ENCODE data around the gene MED20.

The MED20 gene

DNA sequence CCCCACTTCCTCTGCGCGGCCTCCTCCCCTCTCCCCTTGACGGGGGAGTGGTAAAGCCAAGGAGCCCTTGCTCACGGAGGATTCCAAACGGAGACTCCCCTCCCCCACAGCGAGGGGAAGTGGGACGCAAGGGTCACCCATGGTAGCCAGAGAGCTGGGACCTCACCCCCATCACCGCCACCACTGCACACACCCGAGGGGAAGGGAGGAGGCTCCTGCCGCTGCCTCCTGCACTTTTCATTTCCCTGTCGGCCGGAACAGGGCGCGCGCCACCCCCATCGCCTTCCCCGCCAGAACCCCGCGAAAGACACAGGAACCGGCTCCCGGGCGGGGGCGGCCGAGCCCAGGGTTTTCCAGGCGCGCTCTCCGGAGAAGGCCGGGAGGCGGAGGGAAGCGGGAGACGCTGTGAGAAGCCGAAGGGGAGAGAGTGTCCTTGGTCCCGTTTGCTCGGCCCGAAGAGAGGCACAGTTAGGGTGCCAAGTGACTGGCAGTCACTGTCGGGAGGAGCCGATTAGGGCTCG is 19.9 kb upstream of the MED20 start:
- peak; percentile 44 for DNase-seq (ENCODE audit: low read depth)

GRCh38 chr6:41939848-41940758 is 19.2 kb upstream of the MED20 start:
- peak; percentile 58 for DNase-seq (ENCODE audit: low read depth)

- DNase-seq (ENCODE audit: low read depth): peak; percentile 47
Observed at GRCh38 chr6:41939176-41939847, 18.4 kb upstream of the MED20 start.

DNA sequence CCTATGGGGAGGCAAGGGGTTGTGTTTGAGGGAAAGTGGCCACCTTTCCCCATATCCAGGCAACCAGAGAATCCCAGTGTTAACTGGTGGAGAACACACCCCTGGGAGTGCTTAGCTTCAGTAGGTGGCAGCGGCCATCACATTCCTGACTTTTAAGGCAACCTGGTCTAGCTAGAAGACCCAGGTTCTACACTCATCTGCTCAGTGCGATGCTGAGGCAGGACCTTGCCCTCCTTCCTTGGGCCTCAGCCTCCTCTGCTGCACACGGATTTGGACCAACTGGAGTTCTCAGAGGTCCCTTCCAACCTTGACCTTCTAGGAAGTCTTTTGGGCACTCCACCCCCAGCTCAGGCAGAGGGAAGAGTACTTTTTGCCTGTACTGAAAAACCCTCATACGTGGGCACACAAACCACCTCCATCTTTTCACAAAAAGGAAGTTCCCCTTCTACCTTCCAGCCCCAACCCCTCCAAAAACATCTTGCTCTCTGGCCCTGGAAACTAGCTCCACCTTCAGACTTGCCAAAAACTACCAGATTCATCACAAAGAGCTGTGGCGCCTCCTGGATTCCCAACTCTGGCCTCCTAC is 17.7 kb upstream of the MED20 start:
- no peak for DNase-seq (ENCODE audit: low read depth)

GRCh38 chr6:41937861-41938574 is 17.1 kb upstream of the MED20 start:
- peak; percentile 33 for DNase-seq (ENCODE audit: low read depth)

DNA sequence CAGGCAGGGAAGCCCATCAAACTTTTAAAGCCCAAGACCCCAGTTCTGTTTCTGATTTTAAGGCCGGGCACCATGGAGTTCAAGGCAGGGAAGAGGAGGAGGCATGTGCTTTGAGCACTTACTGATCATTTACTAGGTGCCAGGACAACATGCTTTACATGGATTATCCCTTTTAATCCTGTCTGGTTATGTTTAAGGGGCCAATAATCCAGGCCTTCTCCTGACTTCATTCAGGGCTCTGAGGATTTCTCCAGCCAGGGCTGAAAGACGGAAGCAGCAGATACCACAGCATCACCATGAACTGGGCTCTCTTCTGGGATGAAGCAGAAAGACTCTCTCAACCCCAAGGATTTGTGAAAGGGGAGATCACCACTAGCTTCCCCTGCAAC is 16.5 kb upstream of the MED20 start:
- no peak for DNase-seq (ENCODE audit: low read depth)

GRCh38 chr6:41936073-41936837 is 15.3 kb upstream of the MED20 start:
- DNase-seq (ENCODE audit: low read depth): peak; percentile 96

- no peak for DNase-seq (ENCODE audit: low read depth)
Observed at GRCh38 chr6:41935685-41936072, 14.7 kb upstream of the MED20 start.

- no peak for DNase-seq (ENCODE audit: low read depth)
Observed at GRCh38 chr6:41935193-41935574, 14.2 kb upstream of the MED20 start.

DNA sequence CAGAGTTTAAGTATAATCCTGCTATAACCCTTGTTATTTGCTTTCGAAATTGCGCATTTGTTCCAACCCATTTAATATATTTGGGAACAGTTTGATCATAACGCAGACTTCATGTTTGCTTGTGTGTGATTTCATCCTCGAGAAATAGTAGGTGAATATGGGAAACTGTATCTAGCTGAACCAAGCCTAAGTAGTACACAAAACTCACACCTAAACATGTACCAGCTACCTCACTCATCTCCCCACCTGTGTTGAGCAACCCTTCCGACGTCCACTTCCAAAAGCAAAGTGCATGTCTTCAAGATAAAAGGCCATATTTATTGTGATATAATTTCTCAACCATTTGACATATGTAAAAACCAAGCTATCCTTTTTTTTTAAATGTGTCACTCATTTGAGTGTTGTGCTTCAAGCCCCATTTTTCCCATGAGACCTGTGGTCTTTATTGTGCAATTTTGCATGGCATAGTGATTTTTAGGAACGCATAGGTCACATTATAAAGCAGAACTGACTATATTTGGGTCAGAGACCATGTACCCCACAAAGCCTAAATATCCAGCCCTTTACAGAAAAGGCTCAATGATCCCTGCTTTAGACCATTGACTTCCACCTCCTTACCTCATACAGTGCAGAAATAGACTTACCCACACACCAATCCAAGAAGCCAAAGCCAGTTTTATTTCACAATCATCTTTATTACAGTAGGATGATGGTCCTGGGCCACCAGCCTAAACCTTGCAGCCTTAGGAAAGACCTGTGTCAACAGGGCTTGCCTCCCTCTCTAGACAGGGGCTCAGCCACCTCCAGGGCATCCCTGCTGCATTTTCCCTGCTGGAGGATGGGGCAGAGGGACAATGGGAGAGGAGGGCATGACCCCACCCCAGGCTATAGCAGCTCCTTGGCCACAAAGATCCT is 13.6 kb upstream of the MED20 start:
- no peak for DNase-seq (ENCODE audit: low read depth)

GRCh38 chr6:41932378-41932777 is 11.4 kb upstream of the MED20 start:
- DNase-seq (ENCODE audit: low read depth): no peak

GRCh38 chr6:41931792-41932191 is 10.9 kb upstream of the MED20 start:
- no peak for DNase-seq (ENCODE audit: low read depth)

DNA sequence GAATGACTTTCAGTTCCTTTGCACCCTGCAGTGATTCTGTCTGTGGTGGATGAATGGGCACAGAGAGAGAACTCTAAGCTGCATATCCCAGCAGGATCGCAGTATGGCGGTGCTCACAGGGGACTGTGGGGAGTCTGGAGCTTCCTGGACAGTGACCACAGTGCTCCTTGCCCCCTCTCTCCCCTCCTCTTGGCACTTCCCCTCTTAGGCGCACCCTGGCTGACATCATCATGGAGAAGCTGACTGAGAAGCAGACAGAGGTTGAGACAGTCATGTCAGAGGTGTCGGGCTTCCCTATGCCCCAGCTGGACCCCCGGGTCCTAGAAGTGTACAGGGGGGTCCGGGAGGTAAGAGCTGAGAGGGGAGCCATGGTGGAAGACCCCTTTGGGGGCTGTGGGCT is 9.0 kb upstream of the MED20 start:
- no peak for DNase-seq (ENCODE audit: low read depth)

GRCh38 chr6:41927253-41927652 is 6.3 kb upstream of the MED20 start:
- no peak for DNase-seq (ENCODE audit: low read depth)

- no peak for DNase-seq (ENCODE audit: low read depth)
Observed at GRCh38 chr6:41922154-41922553, 1.2 kb upstream of the MED20 start.

DNA sequence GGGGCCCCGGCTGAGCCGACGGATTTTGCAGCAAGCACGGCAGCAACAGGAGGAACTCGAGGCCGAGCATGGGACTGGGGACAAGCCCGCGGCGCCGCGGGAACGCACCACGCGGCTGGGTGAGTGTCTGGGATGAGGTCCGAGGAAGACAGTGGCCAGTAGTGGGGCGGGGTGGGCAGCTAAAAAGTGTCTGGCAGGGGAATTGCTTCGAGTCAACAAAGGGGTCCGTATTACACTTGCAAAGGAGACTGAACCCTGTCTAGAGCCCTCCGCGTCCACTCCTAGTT is 716 bp upstream of the MED20 start:
- DNase-seq (ENCODE audit: low read depth): no peak

- DNase-seq (ENCODE audit: low read depth): peak; percentile 97
Observed at GRCh38 chr6:41917528-41917927, 3.4 kb downstream of the MED20 start.

DNA sequence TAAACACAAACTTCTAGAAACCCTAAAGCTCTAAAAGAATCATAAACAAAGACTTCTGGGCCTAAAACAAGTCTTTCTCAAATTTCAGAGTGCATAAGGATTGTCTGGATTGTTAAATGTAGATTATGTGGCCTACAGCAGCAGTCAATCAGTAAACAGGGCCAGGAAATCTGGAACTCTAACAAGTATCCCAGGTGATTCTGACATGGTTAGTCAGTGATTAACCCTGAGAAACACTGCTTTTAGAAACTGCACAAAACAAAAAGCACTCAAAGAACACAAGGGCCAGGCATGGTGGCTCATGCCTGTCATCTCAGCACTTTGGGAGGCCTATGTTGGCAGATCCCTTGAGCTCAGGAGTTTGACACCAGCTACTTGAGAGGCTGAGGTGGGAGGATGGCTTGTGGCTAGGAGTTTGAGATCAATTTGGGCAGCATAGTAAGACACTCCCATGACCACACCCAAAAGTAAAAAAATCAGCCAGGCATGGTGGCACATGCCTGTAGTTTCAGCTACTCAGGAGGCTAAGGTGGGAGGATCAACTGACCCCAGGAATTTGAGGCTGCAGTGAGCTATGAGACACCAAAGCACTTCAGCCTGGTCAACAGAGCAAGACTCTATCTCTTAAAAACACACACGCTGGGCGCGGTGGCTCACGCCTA is 5.9 kb downstream of the MED20 start:
- DNase-seq (ENCODE audit: low read depth): no peak

DNA sequence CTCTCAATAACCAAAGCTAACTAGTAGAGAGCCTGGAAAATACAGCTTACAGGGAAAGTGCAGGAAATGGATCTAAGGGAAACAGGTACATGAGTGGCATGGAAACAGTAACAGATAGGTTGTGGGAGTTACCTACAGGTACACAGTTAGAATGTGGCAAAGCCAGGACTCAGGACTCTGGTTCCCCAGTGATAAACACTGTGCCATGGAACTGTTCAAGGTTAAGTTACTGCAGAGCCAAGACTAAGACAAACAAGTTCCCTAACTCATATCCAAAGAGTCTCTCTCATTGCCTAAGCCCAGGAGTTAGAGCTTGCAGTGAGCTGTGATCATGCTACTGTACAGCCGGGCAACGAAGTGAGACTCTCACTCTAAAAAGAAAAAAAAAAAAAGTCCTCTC is 6.6 kb downstream of the MED20 start:
- DNase-seq (ENCODE audit: low read depth): no peak

DNA sequence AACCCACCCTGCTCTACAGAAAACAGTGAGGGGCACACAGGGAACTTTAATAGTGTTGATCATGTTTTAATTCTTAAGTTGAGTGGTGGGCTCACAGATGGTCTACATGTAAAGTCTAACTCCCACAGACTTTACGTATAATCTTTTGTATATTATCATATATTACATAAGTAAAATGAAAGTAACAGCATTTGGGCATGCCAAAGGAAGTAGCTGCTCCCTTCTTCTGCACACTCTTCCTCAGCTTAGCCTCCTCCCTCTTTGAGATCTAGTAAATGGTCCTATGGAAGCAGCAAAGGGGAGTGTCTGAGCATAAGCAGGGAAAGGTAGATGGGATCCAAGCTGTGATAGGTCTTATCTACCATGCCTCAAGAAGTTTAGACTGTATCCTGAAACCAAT is 11.2 kb downstream of the MED20 start:
- no peak for DNase-seq (ENCODE audit: low read depth)

Measured in iris pigment epithelial cell (primary cell).